H1 (cell line): Measurements from ENCODE around the gene SLC25A21. TPM values are rescaled to one million over a fixed set of nuclear protein-coding genes. Genes with fewer than 3 reads are reported as not detected.

Source experiments
- CTCF ChIA-PET: fragments of 300-600 bp; sonication (Branson Sonifier 250); formaldehyde crosslinking; loops from one replicate; lab custom pipeline; 2021; ENCODE audit not compliant: partially characterized antibody; lab: Charles Lee
- POLR2A ChIA-PET: fragments of 300-600 bp; sonication (Branson Sonifier 250); formaldehyde crosslinking; loops from one replicate; lab custom pipeline; 2021; ENCODE audit warnings: inconsistent platforms; ENCODE audit not compliant: partially characterized antibody; lab: Charles Lee
- DNase-seq, 2 experiments: peaks; one replicate each; pipeline versions ENCODE4 v3.0.0 to v3.0.0-alpha.2; 2010 to 2022; ENCODE audit warnings: low spot score in 2 of 2, low read depth in 1 of 2, mixed read lengths in 1 of 2
- FAIRE-seq: peaks from 2 replicates; lab custom pipeline; 2011; peaks lifted over from hg19 to GRCh38; lab: Jason Lieb, UNC
- H2AFZ ChIP-seq: 2 replicates; pipeline ENCODE4 v1.8.1; 2012; ENCODE audit warnings: low read length, inconsistent platforms
- H2AK5ac ChIP-seq: 2 replicates; pipeline ENCODE4 v1.6.1; 2013; ENCODE audit warnings: low read depth, low read length
- H2BK120ac ChIP-seq: replicated peaks from 2 replicates; pipeline ENCODE3; 2013; ENCODE audit warnings: low read depth, low read length, inconsistent platforms
- H2BK12ac ChIP-seq: 2 replicates; pipeline ENCODE4 v1.6.1; 2013; ENCODE audit warnings: low read depth, low read length
- H2BK15ac ChIP-seq: 2 replicates; pipeline ENCODE4 v1.6.1; 2013; ENCODE audit warnings: low read length
- H2BK20ac ChIP-seq: 2 replicates; pipeline ENCODE4 v1.6.1; 2013; ENCODE audit warnings: low read length
- H2BK5ac ChIP-seq: 2 replicates; pipeline ENCODE4 v1.6.1; 2013; ENCODE audit warnings: low read depth, low read length
- H3K14ac ChIP-seq: 2 replicates; pipeline ENCODE4 v1.6.1; 2013; ENCODE audit warnings: inconsistent platforms; ENCODE audit not compliant: insufficient read length
- H3K18ac ChIP-seq: 2 replicates; pipeline ENCODE4 v1.6.1; 2013; ENCODE audit warnings: low read length; ENCODE audit errors: extremely low read depth
- H3K23ac ChIP-seq: 2 replicates; pipeline ENCODE4 v1.6.1; 2013; ENCODE audit warnings: inconsistent platforms; ENCODE audit not compliant: insufficient read length
- H3K23me2 ChIP-seq: 2 replicates; pipeline ENCODE4 v1.6.1; 2013; ENCODE audit warnings: low read depth, low read length
- H3K27ac ChIP-seq: 2 replicates; pipeline ENCODE4 v1.6.1; 2011; ENCODE audit warnings: low read depth, low read length, inconsistent platforms
- H3K27me3 ChIP-seq, 4 experiments: replicated peaks in 1 of 4; 1 replicate in 1 of 4; 2 replicates in 3 of 4; pipeline versions ENCODE4 v1.6.1 to v1.8.1; 2011 to 2013; ENCODE audit warnings: low read length in 3 of 4, mild to moderate bottlenecking in 3 of 4, inconsistent platforms in 2 of 4, mixed read lengths in 2 of 4, moderate library complexity in 1 of 4; ENCODE audit not compliant: control insufficient read depth in 3 of 4, insufficient read depth in 3 of 4; ENCODE audit errors: extremely low read depth in 1 of 4
- H3K36me3 ChIP-seq, 4 experiments: 2 replicates each; pipeline versions ENCODE4 v1.6.1 to v1.8.1; 2011 to 2013; ENCODE audit warnings: mild to moderate bottlenecking in 4 of 4, low read length in 3 of 4, moderate library complexity in 2 of 4, control low read depth in 1 of 4, inconsistent platforms in 1 of 4; ENCODE audit not compliant: insufficient read depth in 4 of 4, control insufficient read depth in 2 of 4
- H3K4ac ChIP-seq: replicated peaks from 2 replicates; pipeline ENCODE3; 2013; ENCODE audit warnings: low read length, low read depth, mixed read lengths, inconsistent platforms; ENCODE audit not compliant: insufficient read length
- H3K4me1 ChIP-seq, 4 experiments: replicated peaks in 1 of 4; 1 replicate in 1 of 4; 2 replicates in 3 of 4; pipeline versions ENCODE4 v1.6.1 to v1.8.1; 2011 to 2013; ENCODE audit warnings: low read length in 3 of 4, inconsistent platforms in 2 of 4, mixed read lengths in 1 of 4; ENCODE audit not compliant: insufficient read depth in 4 of 4, control insufficient read depth in 3 of 4
- H3K4me2 ChIP-seq, 2 experiments: 2 replicates each; pipeline versions ENCODE4 v1.6.1 to v1.8.1; 2011 to 2013; ENCODE audit warnings: low read depth in 2 of 2, low read length in 2 of 2, control low read depth in 1 of 2, inconsistent platforms in 1 of 2, mild to moderate bottlenecking in 1 of 2; ENCODE audit not compliant: insufficient read depth in 1 of 2
- H3K4me3 ChIP-seq, 4 experiments: fragments of 200-600, 300-600 bp in 1 of 4; sonication (generic), shearing (Covaris generic), sonication (Bioruptor Twin) in 1 of 4; 2 replicates each; pipeline versions ENCODE4 v1.5.1 to v1.8.1; 2011 to 2016; ENCODE audit warnings: low read length in 4 of 4, low read depth in 3 of 4, control low read depth in 2 of 4, inconsistent platforms in 2 of 4, mild to moderate bottlenecking in 2 of 4, mixed read lengths in 1 of 4, moderate library complexity in 1 of 4; ENCODE audit not compliant: insufficient read depth in 2 of 4; ENCODE audit errors: extremely low read depth in 1 of 4
- H3K56ac ChIP-seq: replicated peaks from 2 replicates; pipeline ENCODE3; 2013; ENCODE audit warnings: low read depth, mild to moderate bottlenecking, mixed read lengths, low read length, inconsistent platforms; ENCODE audit not compliant: insufficient read length
- H3K79me1 ChIP-seq: 2 replicates; pipeline ENCODE4 v1.6.1; 2013; ENCODE audit warnings: low read depth, low read length, control low read depth
- H3K79me2 ChIP-seq, 2 experiments: 2 replicates each; pipeline versions ENCODE4 v1.6.1 to v1.8.1; 2012 to 2013; ENCODE audit warnings: low read length in 2 of 2, mild to moderate bottlenecking in 2 of 2, inconsistent platforms in 1 of 2; ENCODE audit not compliant: insufficient read depth in 2 of 2, control insufficient read depth in 1 of 2
- H3K9ac ChIP-seq, 4 experiments: replicated peaks in 1 of 4; 1 replicate in 1 of 4; 2 replicates in 3 of 4; pipeline versions ENCODE4 v1.6.1 to v1.8.1; 2011 to 2013; ENCODE audit warnings: low read depth in 3 of 4, low read length in 3 of 4, control low read depth in 2 of 4, mild to moderate bottlenecking in 2 of 4, moderate library complexity in 2 of 4, inconsistent platforms in 1 of 4; ENCODE audit errors: extremely low read depth in 1 of 4
- H3K9me3 ChIP-seq, 2 experiments: 2 replicates each; pipeline versions ENCODE4 v1.6.1 to v1.8.1; 2012 to 2013; ENCODE audit warnings: mild to moderate bottlenecking in 2 of 2, moderate library complexity in 2 of 2, control low read depth in 1 of 2, inconsistent platforms in 1 of 2, low read depth in 1 of 2, low read length in 1 of 2, mixed read lengths in 1 of 2; ENCODE audit not compliant: insufficient read depth in 2 of 2
- H4K20me1 ChIP-seq, 2 experiments: replicated peaks in 1 of 2; 2 replicates each; pipeline versions ENCODE3 to v1.8.1; 2011 to 2013; ENCODE audit warnings: inconsistent platforms in 2 of 2, low read length in 2 of 2, mild to moderate bottlenecking in 1 of 2; ENCODE audit not compliant: insufficient read depth in 2 of 2, control insufficient read depth in 1 of 2
- H4K5ac ChIP-seq: 2 replicates; pipeline ENCODE4 v1.6.1; 2013; ENCODE audit warnings: low read length, low read depth, mixed read lengths, inconsistent platforms; ENCODE audit not compliant: insufficient read length
- H4K8ac ChIP-seq: 2 replicates; pipeline ENCODE4 v1.8.0; 2013; ENCODE audit warnings: mild to moderate bottlenecking, moderate library complexity, low read length, inconsistent platforms; ENCODE audit not compliant: insufficient read depth; ENCODE audit errors: extremely low read depth
- H4K91ac ChIP-seq: replicated peaks from 2 replicates; pipeline ENCODE3; 2013; ENCODE audit warnings: low read length, mixed read lengths, inconsistent platforms; ENCODE audit not compliant: insufficient read length
- EZH2 ChIP-seq: fragments of 200-600 bp; sonication (generic); IDR thresholded peaks from 2 replicates; pipeline ENCODE4 v1.7.1; 2012; ENCODE audit warnings: low read depth, mild to moderate bottlenecking, moderate library complexity, low read length, inconsistent platforms; ENCODE audit not compliant: severe bottlenecking
- NANOG ChIP-seq: IDR thresholded peaks from 2 replicates; pipeline ENCODE4 v1.6.1; 2011; ENCODE audit warnings: low read length, low read depth, mild to moderate bottlenecking, inconsistent platforms; ENCODE audit not compliant: insufficient read depth, poor library complexity, severe bottlenecking
- RFX5 ChIP-seq: IDR thresholded peaks from 2 replicates; pipeline ENCODE4 v1.6.1; 2011; ENCODE audit warnings: low read depth, low read length, improper control_type of control experiment, borderline replicate concordance
- SP4 ChIP-seq: IDR thresholded peaks from 2 replicates; pipeline ENCODE4 v1.6.1; 2012; ENCODE audit warnings: low read length, inconsistent platforms
- SRF ChIP-seq: IDR thresholded peaks from 2 replicates; pipeline ENCODE4 v1.6.1; 2011; ENCODE audit warnings: mild to moderate bottlenecking, low read depth, low read length, moderate library complexity
- USF2 ChIP-seq: IDR thresholded peaks from 2 replicates; pipeline ENCODE4 v1.6.1; 2011; ENCODE audit warnings: low read length, improper control_type of control experiment
- WGBS, 2 experiments: shearing (Covaris generic) in 1 of 2; methylation state at CpG; one replicate each; pipeline versions ENCODE4 v1.1.6 to v1.1.7; 2013 to 2015; ENCODE audit warnings: low lambda C conversion rate in 2 of 2, mixed read lengths in 2 of 2, inconsistent platforms in 1 of 2, low coverage in 1 of 2, missing lambda C conversion rate in 1 of 2; ENCODE audit not compliant: insufficient replicate concordance in 2 of 2, insufficient coverage in 1 of 2, insufficient read length in 1 of 2; ENCODE audit errors: extremely low coverage in 1 of 2, missing lambda C conversion rate in 1 of 2; 5-methylcytosine and 5-hydroxymethylcytosine counted together
- polyA plus RNA-seq, 7 experiments: library from polyadenylated mRNA; depleted of rRNA in 3 of 7; stranded (reverse) in 5 of 7; unstranded in 2 of 7; fragments of >200 nt in 5 of 7; fragments of 200-250 nt in 2 of 7; gene quantifications; 1 replicate in 5 of 7; 2 replicates in 1 of 7; 4 replicates in 1 of 7; pipeline versions ENCODE4 v1.2.1 to v1.2.3, GENCODE V29; 2011 to 2013; ENCODE audit warnings: missing spikeins in 2 of 7, mixed read lengths in 2 of 7
- total RNA-seq: library from RNA; stranded (reverse); fragmentation: NEBNext Ultra II Directional; extraction: Animal tissue kit (Norgen Biotek cat#: 25700); gene quantifications from 2 replicates; pipeline ENCODE4 v1.2.1, GENCODE V29; 2021

The SLC25A21 gene
- total and polyA plus RNA-seq, 2 of the 8 experiments (the other 6 are each of a cell fraction or from before 2014, with no cell fraction given): 6.9 to 15.7 TPM

DNA sequence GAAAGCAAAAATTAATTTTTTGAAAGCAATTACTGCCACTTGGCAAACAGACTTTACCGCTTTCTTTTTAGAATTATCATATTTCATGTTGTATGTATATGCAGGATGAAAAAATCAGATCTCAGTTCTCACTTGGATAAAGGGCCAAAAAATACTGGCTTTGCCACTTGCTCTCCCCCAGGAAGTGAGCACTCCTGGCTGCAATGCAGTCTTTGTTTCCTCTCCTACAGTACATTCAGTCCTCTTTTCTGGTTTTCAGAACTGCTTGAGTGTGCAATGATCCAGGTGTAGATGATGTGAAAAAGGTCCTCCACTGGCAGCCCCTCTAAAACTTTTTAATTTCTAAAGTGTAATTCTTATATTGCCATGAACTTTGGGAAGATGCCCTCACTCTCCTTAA, 183.4 kb downstream of the SLC25A21 start:
- Histone ChIP-seq H2BK12ac (no peak overlapping the region), H2BK5ac (no peak overlapping the region), H3K79me2 (no peaks in the 10 kb centered on the region), H3K23me2 (no peaks in the 10 kb centered on the region), H2BK120ac (no peak overlapping the region), H3K27me3 (no peaks in the 10 kb centered on the region), H3K4me3 (no peak overlapping the region), H3K23ac (no peak overlapping the region), H2AFZ (no peak overlapping the region), H2BK15ac (no peak overlapping the region), H3K9me3 (no peaks in the 10 kb centered on the region), H4K20me1 (no peaks in the 10 kb centered on the region), H3K18ac (no peak overlapping the region), H2BK20ac (no peak overlapping the region), H3K36me3 (no peaks in the 10 kb centered on the region), H3K14ac (no peak overlapping the region), H4K91ac (no peak overlapping the region), H4K8ac (no peak overlapping the region), H4K5ac (no peak overlapping the region), H3K27ac (no peak overlapping the region), H3K4ac (no peak overlapping the region), H3K4me2 (no peak overlapping the region), H3K4me1 (no peaks in the 10 kb centered on the region), H3K9ac (no peak overlapping the region), H3K79me1 (no peaks in the 10 kb centered on the region), H2AK5ac (no peak overlapping the region), H3K56ac (no peak overlapping the region)
- DNase-seq: no peak
- POLR2A ChIA-PET: no interaction called here
- CTCF ChIA-PET: interaction anchor here (0.9 kb wide), 1 partner anchor 47 kb away, joined by 4 read pairs; no protein-coding TSS in a partner anchor
- 92% methylated on average over 1 of the region's 1 CpG; no CpG with 5 or more reads in 1 of the 2 experiments for WGBS, 2 experiments
- FAIRE-seq: no peak
- TF ChIP-seq SRF (no peak), NANOG (no peak), RFX5 (no peak), EZH2 (no peak), SP4 (no peak), USF2 (no peak)
